DND-41 (cell line): Measurements from ENCODE around the gene BRF1.

Source experiments
- ATAC-seq: fragments of 200-7000 bp; cut with Tn5 transposase; 3 replicates; pipeline ENCODE4 v1.9.1; 2021; ENCODE audit warnings: low read depth; ENCODE audit not compliant: insufficient read depth
- DNase-seq: peaks from one replicate; pipeline ENCODE4 v3.0.0-alpha.2; 2020
- H2AFZ ChIP-seq: 2 replicates; pipeline ENCODE4 v1.6.0; 2012; ENCODE audit warnings: low read depth, low read length
- H3K27ac ChIP-seq: 2 replicates; pipeline ENCODE4 v1.5.1; 2012; ENCODE audit warnings: low read length, inconsistent platforms
- H3K27me3 ChIP-seq: fragments of 200-600 bp; sonication (generic); 2 replicates; pipeline ENCODE4 v1.6.0; 2012; ENCODE audit warnings: low read length, mild to moderate bottlenecking, inconsistent platforms; ENCODE audit not compliant: insufficient read depth, poor library complexity
- H3K36me3 ChIP-seq: 2 replicates; pipeline ENCODE4 v1.5.1; 2012; ENCODE audit warnings: low read length, inconsistent platforms; ENCODE audit not compliant: insufficient read depth
- H3K4me1 ChIP-seq: 2 replicates; pipeline ENCODE4 v1.5.1; 2012; ENCODE audit warnings: mild to moderate bottlenecking, low read length; ENCODE audit not compliant: insufficient read depth
- H3K4me2 ChIP-seq: 2 replicates; pipeline ENCODE4 v1.6.0; 2012; ENCODE audit warnings: mild to moderate bottlenecking, moderate library complexity, low read length, inconsistent platforms; ENCODE audit not compliant: insufficient read depth
- H3K4me3 ChIP-seq, 2 experiments: fragments of 200-600 bp in 1 of 2; shearing (Covaris generic) in 1 of 2; 2 replicates each; pipeline ENCODE4 v1.5.1; 2012 to 2016; ENCODE audit warnings: inconsistent platforms in 2 of 2, low read length in 2 of 2, mild to moderate bottlenecking in 2 of 2, low read depth in 1 of 2, moderate library complexity in 1 of 2
- H3K79me2 ChIP-seq: 2 replicates; pipeline ENCODE4 v1.6.0; 2012; ENCODE audit warnings: low read length, inconsistent platforms; ENCODE audit not compliant: insufficient read depth
- H3K9ac ChIP-seq: 2 replicates; pipeline ENCODE4 v1.6.0; 2012; ENCODE audit warnings: low read depth, mild to moderate bottlenecking, inconsistent platforms, low read length, moderate library complexity
- H3K9me3 ChIP-seq: 2 replicates; pipeline ENCODE4 v1.5.1; 2012; ENCODE audit warnings: low read length, moderate library complexity, mild to moderate bottlenecking, inconsistent platforms; ENCODE audit not compliant: insufficient read depth, severe bottlenecking
- H4K20me1 ChIP-seq: 2 replicates; pipeline ENCODE4 v1.6.0; 2012; ENCODE audit warnings: low read length; ENCODE audit not compliant: insufficient read depth
- CTCF ChIP-seq: IDR thresholded peaks from 2 replicates; pipeline ENCODE4 v1.5.1; 2012; ENCODE audit warnings: borderline replicate concordance, low read length, moderate library complexity, mild to moderate bottlenecking; ENCODE audit not compliant: poor library complexity, severe bottlenecking; ENCODE audit errors: extremely low read depth
- EZH2 ChIP-seq: IDR thresholded peaks from 3 replicates; pipeline ENCODE4 v1.6.1; 2012; ENCODE audit warnings: borderline replicate concordance, low read depth, mild to moderate bottlenecking, moderate library complexity, low read length, inconsistent platforms; ENCODE audit not compliant: severe bottlenecking

Gene BRF1

GRCh38 chr14:105187935-105188524 is 112.8 kb downstream of the BRF1 start:
- no peaks in the 10 kb centered on the region for H3K79me2 ChIP-seq
- peak; percentile 31; the same call in 1 of the 3 replicates for ATAC-seq
- no peaks in the 10 kb centered on the region for H3K36me3 ChIP-seq
- no peak overlapping the region for H3K27ac ChIP-seq
- H3K9ac ChIP-seq = no peak overlapping the region
- no peak for DNase-seq
- no peaks in the 10 kb centered on the region for H3K4me1 ChIP-seq
- peaks cover 5% of the 10 kb centered on the region for H3K9me3 ChIP-seq
- no peaks in the 10 kb centered on the region for H3K27me3 ChIP-seq
- TF ChIP-seq EZH2 (no peak), CTCF (peak; percentile 24)
- H3K4me2 ChIP-seq = no peak overlapping the region
- no peak overlapping the region for H2AFZ ChIP-seq
- no peaks in the 10 kb centered on the region for H4K20me1 ChIP-seq
- no peak overlapping the region for H3K4me3 ChIP-seq

GRCh38 chr14:105187116-105187515 is 113.7 kb downstream of the BRF1 start:
- Histone ChIP-seq H3K9me3 (peaks cover 5% of the 10 kb centered on the region), H3K36me3 (no peaks in the 10 kb centered on the region), H3K4me3 (no peak overlapping the region), H3K4me1 (no peaks in the 10 kb centered on the region), H3K4me2 (no peak overlapping the region), H3K27me3 (no peaks in the 10 kb centered on the region), H3K27ac (no peak overlapping the region), H4K20me1 (no peaks in the 10 kb centered on the region), H3K9ac (no peak overlapping the region), H2AFZ (no peak overlapping the region), H3K79me2 (no peaks in the 10 kb centered on the region)
- TF ChIP-seq CTCF = no peak
- TF ChIP-seq EZH2 = no peak
- no peak for DNase-seq
- ATAC-seq = no peak

GRCh38 chr14:105185973-105186372 is 114.8 kb downstream of the BRF1 start:
- Histone ChIP-seq H3K4me2 (no peak overlapping the region), H3K27ac (no peak overlapping the region), H3K9ac (no peak overlapping the region), H3K79me2 (no peaks in the 10 kb centered on the region), H3K36me3 (no peaks in the 10 kb centered on the region), H4K20me1 (0 out of 2 replicates have a peak, but pooled peaks cover 3% of the 10 kb centered on the region), H3K27me3 (no peaks in the 10 kb centered on the region), H2AFZ (no peak overlapping the region), H3K4me3 (no peak overlapping the region), H3K4me1 (no peaks in the 10 kb centered on the region), H3K9me3 (peaks cover 5% of the 10 kb centered on the region)
- ATAC-seq (no peak), DNase-seq (no peak)
- no peak for TF ChIP-seq CTCF
- TF ChIP-seq EZH2 = no peak
